MM.1S (cell line): ENCODE data around the gene MEG3.

ENCODE experiments used
- DNase-seq: peaks from one replicate; pipeline ENCODE4 v3.0.0-alpha.2; 2015
- H2AFZ ChIP-seq: fragments of 300-600 bp; sonication (generic); 2 replicates; pipeline ENCODE4 v1.6.0; 2016; ENCODE audit warnings: antibody characterized with exemption, low read length
- H3F3A ChIP-seq: fragments of 300-600 bp; sonication (generic); 2 replicates; pipeline ENCODE4 v1.6.1; 2016; ENCODE audit warnings: mild to moderate bottlenecking, antibody characterized with exemption, low read length, moderate library complexity, mixed read lengths; ENCODE audit not compliant: insufficient read depth
- H3K27ac ChIP-seq: fragments of 300-600 bp; sonication (generic); 2 replicates; pipeline ENCODE4 v1.5.1; 2016; ENCODE audit warnings: mild to moderate bottlenecking, low read length
- H3K27me3 ChIP-seq: fragments of 300-600 bp; sonication (generic); replicated peaks from 2 replicates; pipeline ENCODE4 v1.6.0; 2016; ENCODE audit warnings: low read length; ENCODE audit not compliant: insufficient read depth
- H3K36me3 ChIP-seq: fragments of 300-600 bp; sonication (generic); replicated peaks from 2 replicates; pipeline ENCODE4 v1.6.1; 2016; ENCODE audit warnings: mild to moderate bottlenecking, low read length, mixed read lengths; ENCODE audit not compliant: insufficient read depth
- H3K4me1 ChIP-seq: fragments of 300-600 bp; sonication (generic); 2 replicates; pipeline ENCODE4 v1.6.1; 2016; ENCODE audit warnings: low read length, mixed read lengths
- H3K4me2 ChIP-seq: fragments of 300-600 bp; sonication (generic); 2 replicates; pipeline ENCODE4 v1.6.0; 2016; ENCODE audit warnings: low read depth, low read length
- H3K4me3 ChIP-seq: fragments of 300-600 bp; sonication (generic); 2 replicates; pipeline ENCODE4 v1.5.1; 2016; ENCODE audit warnings: low read length, mixed read lengths
- H3K79me2 ChIP-seq: fragments of 300-600 bp; sonication (generic); 2 replicates; pipeline ENCODE4 v1.6.1; 2016; ENCODE audit warnings: mixed run types, low read length, mixed read lengths
- H3K9ac ChIP-seq: fragments of 300-600 bp; sonication (generic); 2 replicates; pipeline ENCODE4 v1.6.1; 2016; ENCODE audit warnings: low read length, mixed read lengths
- H3K9me2 ChIP-seq: fragments of 300-600 bp; sonication (generic); replicated peaks from 2 replicates; pipeline ENCODE4 v1.6.1; 2016; ENCODE audit warnings: mild to moderate bottlenecking, low read length, mixed read lengths; ENCODE audit not compliant: insufficient read depth
- H3K9me3 ChIP-seq: fragments of 300-600 bp; sonication (generic); replicated peaks from 2 replicates; pipeline ENCODE4 v1.6.1; 2016; ENCODE audit warnings: mild to moderate bottlenecking, low read length, mixed read lengths; ENCODE audit not compliant: insufficient read depth
- H4K20me1 ChIP-seq: fragments of 300-600 bp; sonication (generic); 2 replicates; pipeline ENCODE4 v1.6.1; 2016; ENCODE audit warnings: mild to moderate bottlenecking, low read length, moderate library complexity, mixed read lengths; ENCODE audit not compliant: insufficient read depth
- CTCF ChIP-seq: fragments of 300-600 bp; sonication (generic); IDR thresholded peaks from 2 replicates; pipeline ENCODE4 v1.5.1; 2016; ENCODE audit warnings: antibody characterized with exemption, low read length, mixed read lengths
- EZH2 ChIP-seq: fragments of 300-600 bp; sonication (generic); optimal IDR thresholded peaks from 2 replicates; pipeline ENCODE3; 2017; ENCODE audit warnings: low read depth, mild to moderate bottlenecking, antibody characterized with exemption, low read length, mixed read lengths
- EZH2phosphoT487 ChIP-seq: fragments of 300-600 bp; sonication (generic); IDR thresholded peaks from 2 replicates; pipeline ENCODE4 v1.6.1; 2018; ENCODE audit warnings: antibody characterized with exemption, low read length

The MEG3 gene

GRCh38 chr14:100785338-100785615, 40.6 kb upstream of the MEG3 start:
- no peaks in the 10 kb centered on the region for H3K4me1 ChIP-seq
- no peak overlapping the region for H2AFZ ChIP-seq
- H3K79me2 ChIP-seq, result no peaks in the 10 kb centered on the region
- H3K9ac ChIP-seq, result no peak overlapping the region
- TF ChIP-seq CTCF, result no peak
- TF ChIP-seq EZH2phosphoT487, result no peak
- no peak for TF ChIP-seq EZH2
- H4K20me1 ChIP-seq, result no peaks in the 10 kb centered on the region
- no peaks in the 10 kb centered on the region for H3K9me2 ChIP-seq
- H3K27ac ChIP-seq, result no peak overlapping the region
- peaks cover 19% of the 10 kb centered on the region for H3K27me3 ChIP-seq
- no peak overlapping the region for H3K4me3 ChIP-seq
- H3K4me2 ChIP-seq, result no peak overlapping the region
- no peaks in the 10 kb centered on the region for H3F3A ChIP-seq
- H3K9me3 ChIP-seq, result no peaks in the 10 kb centered on the region
- H3K36me3 ChIP-seq, result no peaks in the 10 kb centered on the region
- no peak for DNase-seq

- H3K4me3 ChIP-seq, result no peak overlapping the region
- H3K36me3 ChIP-seq, result no peaks in the 10 kb centered on the region
- TF ChIP-seq EZH2phosphoT487 (no peak), EZH2 (no peak), CTCF (no peak)
- H3K27ac ChIP-seq, result no peak overlapping the region
- H3K9me3 ChIP-seq, result no peaks in the 10 kb centered on the region
- no peaks in the 10 kb centered on the region for H4K20me1 ChIP-seq
- H3K9ac ChIP-seq, result no peak overlapping the region
- DNase-seq, result no peak
- no peaks in the 10 kb centered on the region for H3K4me1 ChIP-seq
- H2AFZ ChIP-seq, result no peak overlapping the region
- H3K79me2 ChIP-seq, result no peaks in the 10 kb centered on the region
- no peaks in the 10 kb centered on the region for H3F3A ChIP-seq
- no peaks in the 10 kb centered on the region for H3K9me2 ChIP-seq
- peaks cover 17% of the 10 kb centered on the region for H3K27me3 ChIP-seq
- no peak overlapping the region for H3K4me2 ChIP-seq
These were observed 40.3 kb upstream of the MEG3 start for GRCh38 chr14:100785626-100786025.

- peaks cover 17% of the 10 kb centered on the region for H3K27me3 ChIP-seq
- no peak overlapping the region for H2AFZ ChIP-seq
- no peak for DNase-seq
- H3K4me1 ChIP-seq, result no peaks in the 10 kb centered on the region
- H3K9ac ChIP-seq, result no peak overlapping the region
- H3K4me2 ChIP-seq, result no peak overlapping the region
- H3K4me3 ChIP-seq, result no peak overlapping the region
- no peak overlapping the region for H3K27ac ChIP-seq
- no peaks in the 10 kb centered on the region for H3K9me2 ChIP-seq
- no peaks in the 10 kb centered on the region for H3K36me3 ChIP-seq
- H3F3A ChIP-seq, result no peaks in the 10 kb centered on the region
- no peak for TF ChIP-seq EZH2
- TF ChIP-seq EZH2phosphoT487, result no peak
- H4K20me1 ChIP-seq, result no peaks in the 10 kb centered on the region
- no peaks in the 10 kb centered on the region for H3K9me3 ChIP-seq
- no peaks in the 10 kb centered on the region for H3K79me2 ChIP-seq
These were observed 39.8 kb upstream of the MEG3 start for GRCh38 chr14:100786131-100786530.

- H3K27me3 ChIP-seq, result peaks cover 17% of the 10 kb centered on the region
- H3K9me3 ChIP-seq, result no peaks in the 10 kb centered on the region
- TF ChIP-seq EZH2phosphoT487 (no peak), EZH2 (no peak), CTCF (no peak)
- H4K20me1 ChIP-seq, result no peaks in the 10 kb centered on the region
- no peak overlapping the region for H2AFZ ChIP-seq
- no peaks in the 10 kb centered on the region for H3K79me2 ChIP-seq
- no peaks in the 10 kb centered on the region for H3K9me2 ChIP-seq
- no peak overlapping the region for H3K4me3 ChIP-seq
- no peak overlapping the region for H3K9ac ChIP-seq
- no peaks in the 10 kb centered on the region for H3K36me3 ChIP-seq
- H3K4me1 ChIP-seq, result no peaks in the 10 kb centered on the region
- H3K27ac ChIP-seq, result no peak overlapping the region
- H3K4me2 ChIP-seq, result no peak overlapping the region
- DNase-seq, result no peak
- no peaks in the 10 kb centered on the region for H3F3A ChIP-seq
These were observed 39.2 kb upstream of the MEG3 start for GRCh38 chr14:100786576-100787219.
